ENCODE data around the gene C20orf202.

Gene C20orf202

DNA sequence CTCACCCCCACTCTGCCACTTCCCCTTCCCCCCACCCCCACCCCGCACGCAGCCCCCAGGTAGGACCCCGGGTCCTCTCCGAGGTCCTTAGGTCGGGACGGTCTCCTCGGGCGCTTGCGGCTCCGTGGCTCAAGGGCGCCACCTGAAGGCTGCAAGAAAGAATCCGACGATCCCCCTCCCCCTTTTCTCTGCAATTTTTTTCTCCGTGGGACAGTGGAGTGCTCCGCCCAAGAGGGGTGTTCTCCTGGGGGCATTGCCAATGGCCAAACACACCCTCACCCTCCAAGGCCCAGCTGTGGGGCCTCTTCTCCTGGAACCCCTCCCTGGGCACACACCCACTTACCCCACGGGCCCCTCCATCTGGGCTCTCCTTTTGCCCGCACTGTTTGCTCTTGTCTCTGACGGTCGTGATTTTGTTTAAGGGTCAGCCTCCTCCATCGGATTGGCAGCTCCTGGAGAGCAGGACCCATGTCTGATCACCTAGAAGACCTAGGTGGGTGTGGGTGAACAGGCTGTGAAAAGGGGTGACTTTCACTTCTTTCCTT lies 17.4 kb upstream of the C20orf202 start:
- H3K9ac ChIP-seq: no peak overlapping the region
- H3K4me2 ChIP-seq: peak overlapping the region in 6 of 11 experiments; percentile 23 to 66 (median 39); a peak in 9 of 22 replicates
- no peak for TF ChIP-seq Cebpa-rat (IDR thresholded peaks at IDR 0.05)
- peak overlapping the region in 3 of 10 experiments; percentile 45 to 63 (median 50); a peak in 3 of 20 replicates for H3K4me3 ChIP-seq
- H3K9me3 ChIP-seq (replicated peaks in 1 of 11): no peaks in the 10 kb centered on the region
- H3K27ac ChIP-seq: no peak overlapping the region
- H4K20me1 ChIP-seq: peaks cover 0 to 42% (median 0%) of the 10 kb centered on the region in 11 experiments; a peak in 9 of 22 replicates
- H3K27me3 ChIP-seq: peaks cover 38 to 52% (median 44%) of the 10 kb centered on the region in 11 experiments
- no peaks in the 10 kb centered on the region; a peak in 1 of 22 replicates for H3K36me3 ChIP-seq
- H3K4me1 ChIP-seq: peaks cover 0 to 20% (median 2%) of the 10 kb centered on the region in 10 experiments; a peak in 9 of 20 replicates

DNA sequence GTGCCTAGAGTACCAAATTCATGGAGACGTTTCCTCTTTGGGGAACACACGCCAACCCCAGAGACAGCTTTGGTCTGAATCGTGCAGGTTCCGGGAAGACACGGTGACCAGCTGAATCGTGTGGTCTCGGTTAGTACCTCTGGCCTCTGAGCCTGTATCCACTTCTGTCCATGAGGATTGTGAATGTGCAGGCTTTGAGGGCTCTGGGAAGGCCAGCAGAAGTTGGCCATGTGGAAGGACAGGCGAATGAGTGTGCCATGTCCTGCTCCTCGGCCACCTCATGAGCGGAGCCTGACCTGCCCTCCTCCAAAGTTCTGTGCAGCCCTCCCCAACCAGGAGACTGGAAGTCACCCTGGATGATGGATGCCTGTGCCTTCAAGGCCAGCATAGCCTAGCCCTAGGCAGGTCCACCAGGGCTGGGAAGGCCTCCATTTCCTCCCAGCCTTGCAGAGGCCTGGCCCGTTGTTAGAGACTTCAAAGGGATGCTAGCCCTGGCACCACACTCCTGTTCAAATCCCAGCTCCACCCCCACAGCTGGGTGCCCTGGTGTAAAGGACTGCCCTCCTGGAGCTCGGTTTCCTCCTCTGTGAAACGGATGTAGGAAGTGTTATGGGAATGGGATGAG lies 16.8 kb upstream of the C20orf202 start:
- H3K4me1 ChIP-seq: peaks cover 0 to 20% (median 2%) of the 10 kb centered on the region in 10 experiments; a peak in 9 of 20 replicates
- peaks cover 38 to 52% (median 44%) of the 10 kb centered on the region in 11 experiments for H3K27me3 ChIP-seq
- no peaks in the 10 kb centered on the region for H3K9me3 ChIP-seq (replicated peaks in 1 of 11)
- no peak overlapping the region for H3K4me3 ChIP-seq
- peaks cover 0 to 37% (median 0%) of the 10 kb centered on the region in 11 experiments; a peak in 9 of 22 replicates for H4K20me1 ChIP-seq
- TF ChIP-seq Cebpa-rat (IDR thresholded peaks at IDR 0.05): no peak
- H3K36me3 ChIP-seq: no peaks in the 10 kb centered on the region
- H3K4me2 ChIP-seq: peak overlapping the region in 1 of 11 experiments; percentile 15; a peak in 1 of 22 replicates
- H3K27ac ChIP-seq: no peak overlapping the region
- no peak overlapping the region for H3K9ac ChIP-seq

DNA sequence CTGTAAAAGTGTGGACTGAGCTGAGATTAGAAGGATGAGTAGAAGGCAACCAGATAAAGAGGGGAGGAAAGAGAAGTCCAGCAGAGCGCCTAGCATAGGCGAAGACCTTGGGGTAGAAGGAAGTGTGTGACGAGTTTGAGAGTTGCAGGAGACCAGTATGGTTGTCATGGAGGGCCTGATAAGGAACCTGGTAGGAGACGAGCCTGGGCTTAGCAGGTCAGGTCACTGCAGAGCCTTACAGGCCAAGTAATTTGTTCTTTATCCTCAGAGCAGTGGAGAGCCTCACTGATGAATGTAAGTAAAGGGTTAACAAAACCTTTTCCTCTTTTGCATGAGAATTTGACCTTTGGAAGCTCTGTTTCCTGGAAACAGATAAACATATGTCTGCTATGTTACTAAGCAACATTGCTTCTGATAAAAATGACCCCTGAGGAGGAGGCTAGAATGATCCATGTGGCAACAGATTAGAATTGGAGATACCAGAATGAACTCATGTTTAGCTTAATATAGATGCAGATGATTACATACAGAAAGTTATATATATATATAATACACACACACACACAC lies 15.6 kb upstream of the C20orf202 start:
- H3K27ac ChIP-seq: no peak overlapping the region
- TF ChIP-seq Cebpa-rat (IDR thresholded peaks at IDR 0.05): no peak
- no peak overlapping the region for H3K9ac ChIP-seq
- H3K4me2 ChIP-seq: no peak overlapping the region
- no peaks in the 10 kb centered on the region for H3K9me3 ChIP-seq (replicated peaks in 1 of 11)
- peaks cover 37 to 46% (median 41%) of the 10 kb centered on the region in 11 experiments for H3K27me3 ChIP-seq
- H3K4me1 ChIP-seq: peaks cover 0 to 12% (median 0%) of the 10 kb centered on the region in 10 experiments; a peak in 6 of 20 replicates
- no peaks in the 10 kb centered on the region for H3K36me3 ChIP-seq
- H3K4me3 ChIP-seq: no peak overlapping the region
- peaks cover 0 to 25% (median 0%) of the 10 kb centered on the region in 11 experiments; a peak in 9 of 22 replicates for H4K20me1 ChIP-seq

DNA sequence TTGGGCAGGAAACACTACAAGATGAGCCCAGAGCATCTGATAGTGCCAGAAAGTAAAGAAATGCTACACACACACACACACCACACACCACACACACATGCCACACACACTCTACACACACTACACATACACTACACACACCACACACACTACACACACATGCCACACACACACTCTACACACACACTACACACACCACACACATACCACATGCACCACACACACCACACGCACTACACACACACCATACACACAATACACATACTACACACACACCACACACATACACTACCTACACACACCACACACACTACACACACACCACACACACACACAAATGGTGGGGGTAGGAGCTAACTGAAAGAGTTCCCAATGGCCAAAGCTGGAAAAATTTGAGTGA lies 14.9 kb upstream of the C20orf202 start:
- no peak overlapping the region for H3K27ac ChIP-seq
- H3K4me2 ChIP-seq: no peak overlapping the region
- H3K4me1 ChIP-seq: peaks cover 0 to 10% (median 0%) of the 10 kb centered on the region in 10 experiments; a peak in 4 of 20 replicates
- no peak overlapping the region for H3K4me3 ChIP-seq
- no peak for TF ChIP-seq Cebpa-rat (IDR thresholded peaks at IDR 0.05)
- H4K20me1 ChIP-seq: peaks cover 0 to 25% (median 0%) of the 10 kb centered on the region in 11 experiments; a peak in 9 of 22 replicates
- no peaks in the 10 kb centered on the region for H3K36me3 ChIP-seq
- H3K9me3 ChIP-seq (replicated peaks in 1 of 11): no peaks in the 10 kb centered on the region
- no peak overlapping the region for H3K9ac ChIP-seq
- H3K27me3 ChIP-seq: peaks cover 30 to 40% (median 35%) of the 10 kb centered on the region in 11 experiments

DNA sequence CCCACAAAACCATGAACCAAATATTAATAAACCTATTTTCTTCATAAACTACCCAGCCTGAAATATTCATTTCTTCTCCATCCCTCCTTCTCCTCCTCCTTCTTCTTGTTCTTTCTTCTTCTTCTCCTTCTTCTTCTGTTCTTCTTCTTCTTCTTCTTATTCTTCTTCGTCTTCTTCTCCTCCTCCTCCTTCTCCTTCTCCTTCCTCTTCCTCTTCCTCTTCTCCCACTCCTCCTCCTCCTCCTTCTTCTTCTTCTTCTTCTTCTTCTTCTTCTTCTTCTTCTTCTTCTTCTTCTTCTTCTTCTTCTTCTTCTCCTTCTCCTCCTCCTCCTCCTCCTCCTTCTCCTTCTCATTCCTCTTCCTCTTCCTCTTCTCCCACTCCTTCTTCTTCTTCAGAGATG lies 13.4 kb upstream of the C20orf202 start:
- TF ChIP-seq Cebpa-rat (IDR thresholded peaks at IDR 0.05): no peak
- Histone ChIP-seq H3K36me3 (no peaks in the 10 kb centered on the region), H3K4me3 (no peak overlapping the region), H3K9ac (no peak overlapping the region), H3K9me3 (replicated peaks in 1 of 11) (no peaks in the 10 kb centered on the region), H3K4me1 (peaks cover 0 to 9% (median 0%) of the 10 kb centered on the region in 10 experiments; a peak in 4 of 20 replicates), H3K27ac (no peak overlapping the region), H3K27me3 (peaks cover 15 to 25% (median 20%) of the 10 kb centered on the region in 11 experiments), H3K4me2 (0 out of 22 replicates have a peak overlapping the region, but pooled peaks of 2 of the 11 experiments have one; percentile 16 to 18), H4K20me1 (peaks cover 0 to 10% (median 0%) of the 10 kb centered on the region in 11 experiments; a peak in 5 of 22 replicates)

DNA sequence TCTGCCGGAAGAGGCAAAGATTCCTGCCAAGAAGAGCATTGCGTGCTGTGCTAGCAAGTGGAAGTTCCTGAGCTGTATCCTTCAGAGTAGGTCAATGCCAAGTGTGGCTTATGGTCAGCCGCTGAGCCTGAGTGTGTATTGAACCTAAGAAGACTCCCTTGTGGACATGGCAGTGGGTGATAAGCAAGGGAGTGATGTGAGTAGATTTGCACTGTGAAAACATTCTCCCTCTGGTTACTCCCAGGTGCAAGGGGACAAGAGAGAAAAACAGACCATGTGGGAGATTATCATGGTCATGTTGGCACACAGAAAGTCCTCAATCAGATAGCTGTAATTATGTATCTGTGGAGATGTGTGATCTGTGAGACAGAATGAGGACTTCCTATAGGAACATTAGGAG lies 12.4 kb upstream of the C20orf202 start:
- Histone ChIP-seq H4K20me1 (peaks cover 0 to 7% (median 0%) of the 10 kb centered on the region in 11 experiments; a peak in 2 of 22 replicates), H3K4me3 (no peak overlapping the region), H3K27ac (no peak overlapping the region), H3K27me3 (peaks cover 7 to 16% (median 12%) of the 10 kb centered on the region in 11 experiments), H3K4me1 (peaks cover 0 to 9% (median 0%) of the 10 kb centered on the region in 10 experiments; a peak in 3 of 20 replicates), H3K9me3 (replicated peaks in 1 of 11) (no peaks in the 10 kb centered on the region), H3K36me3 (no peaks in the 10 kb centered on the region), H3K4me2 (no peak overlapping the region), H3K9ac (no peak overlapping the region)
- no peak for TF ChIP-seq Cebpa-rat (IDR thresholded peaks at IDR 0.05)

DNA sequence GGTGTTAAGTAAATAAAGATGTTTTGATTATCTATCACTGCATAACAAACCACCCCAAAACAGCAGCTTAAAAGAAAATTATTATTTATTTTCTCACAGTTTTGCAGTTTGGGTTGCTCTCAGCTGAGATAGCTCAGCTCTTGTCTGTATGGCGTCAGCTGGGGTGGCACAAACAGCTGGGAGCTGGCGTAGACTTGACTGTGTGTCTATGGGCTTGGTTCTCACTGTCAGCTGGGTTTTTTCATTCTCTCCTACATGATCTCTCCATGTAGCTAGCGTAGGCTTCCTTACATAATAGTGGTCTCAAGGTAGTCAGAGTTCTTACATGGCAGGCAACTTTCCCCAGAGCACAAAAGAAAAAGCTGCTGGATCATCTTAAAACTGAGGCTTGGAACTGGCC lies 12.0 kb upstream of the C20orf202 start:
- no peak overlapping the region for H3K4me3 ChIP-seq
- no peak overlapping the region for H3K9ac ChIP-seq
- H3K36me3 ChIP-seq: no peaks in the 10 kb centered on the region
- no peaks in the 10 kb centered on the region; a peak in 1 of 22 replicates for H3K9me3 ChIP-seq (replicated peaks in 1 of 11)
- no peak overlapping the region for H3K4me2 ChIP-seq
- H3K4me1 ChIP-seq: peaks cover 0 to 9% (median 0%) of the 10 kb centered on the region in 10 experiments; a peak in 3 of 20 replicates
- no peak overlapping the region for H3K27ac ChIP-seq
- H3K27me3 ChIP-seq: peaks cover 3 to 12% (median 7%) of the 10 kb centered on the region in 11 experiments; a peak in 21 of 22 replicates
- TF ChIP-seq Cebpa-rat (IDR thresholded peaks at IDR 0.05): no peak
- peaks cover 0 to 7% (median 0%) of the 10 kb centered on the region in 11 experiments; a peak in 2 of 22 replicates for H4K20me1 ChIP-seq

DNA sequence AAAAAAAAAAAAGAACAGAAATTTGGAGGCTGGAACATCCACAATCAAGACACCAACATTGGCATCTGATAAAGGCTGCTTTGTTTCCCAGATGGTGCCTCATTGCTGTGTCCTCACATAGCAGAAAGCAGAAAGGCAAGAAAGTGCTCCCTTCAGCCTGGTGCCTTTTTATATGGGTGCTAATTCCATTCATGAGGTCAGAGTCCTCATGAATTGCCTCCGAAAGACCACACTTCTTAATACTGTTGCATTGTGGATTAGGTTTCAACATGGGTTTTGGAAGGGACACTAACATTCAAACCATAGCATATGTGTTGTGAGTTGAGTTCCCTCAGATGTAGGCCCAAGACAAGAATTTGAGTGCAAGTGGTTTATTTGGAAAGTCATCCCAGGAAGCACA lies 8.0 kb upstream of the C20orf202 start:
- TF ChIP-seq Cebpa-rat (IDR thresholded peaks at IDR 0.05): no peak

DNA sequence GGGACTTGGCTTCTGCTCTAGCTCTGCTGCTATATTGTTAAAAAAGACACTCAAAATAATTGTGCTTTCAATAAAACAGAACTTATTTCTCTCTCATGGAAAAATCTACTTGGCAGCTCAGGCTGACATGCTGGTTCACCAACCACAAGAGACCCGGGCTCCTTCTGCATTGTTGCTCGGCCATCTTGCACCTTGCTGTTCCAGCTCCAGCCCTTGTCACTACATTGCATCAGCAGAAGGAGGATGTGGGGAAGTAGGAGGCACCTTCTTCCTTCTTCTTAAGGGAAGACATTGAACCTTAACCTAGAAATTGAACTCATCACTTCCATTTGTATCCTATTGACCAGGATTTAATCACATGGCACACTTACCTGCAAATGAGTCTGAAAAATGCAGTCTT lies 6.6 kb upstream of the C20orf202 start:
- no peaks in the 10 kb centered on the region for H3K27me3 ChIP-seq
- no peak overlapping the region for H3K4me2 ChIP-seq
- no peaks in the 10 kb centered on the region; a peak in 1 of 22 replicates for H3K9me3 ChIP-seq (replicated peaks in 1 of 11)
- no peak overlapping the region for H3K27ac ChIP-seq
- TF ChIP-seq Cebpa-rat (IDR thresholded peaks at IDR 0.05): no peak
- H3K4me3 ChIP-seq: no peak overlapping the region
- no peaks in the 10 kb centered on the region for H3K4me1 ChIP-seq
- H3K9ac ChIP-seq: no peak overlapping the region
- no peaks in the 10 kb centered on the region for H4K20me1 ChIP-seq
- no peaks in the 10 kb centered on the region for H3K36me3 ChIP-seq

More for the DNA sequence above, 8.0 kb upstream of the C20orf202 start:
- Histone ChIP-seq H3K9me3 (replicated peaks in 1 of 11) (no peaks in the 10 kb centered on the region; a peak in 1 of 22 replicates), H3K27me3 (no peaks in the 10 kb centered on the region), H3K4me3 (no peak overlapping the region), H3K9ac (no peak overlapping the region), H3K4me2 (no peak overlapping the region), H3K36me3 (no peaks in the 10 kb centered on the region), H3K4me1 (peaks cover 0 to 2% (median 0%) of the 10 kb centered on the region in 10 experiments; a peak in 1 of 20 replicates), H4K20me1 (no peaks in the 10 kb centered on the region; a peak in 1 of 22 replicates), H3K27ac (no peak overlapping the region)

Data from BLaER1 treated with 17β-estradiol and CSF1 and Interleukin-3, amounts not matched to agents 10 nM and 100 nM (cell line).